ENCODE measurements around the gene CACNG5. TPM values are rescaled to one million over a fixed set of nuclear protein-coding genes. Genes with fewer than 3 reads are reported as not detected.

The CACNG5 gene
- total RNA-seq (2014; rRNA removed; shearing (Covaris generic)) = not detected in 2 replicates

GRCh38 chr17:66834919-66835454 is at the start of gene CACNG5:
TSS of gene CACNG5 (plus strand) at chr17:66835117. CDS start at chr17:66877333, 42,216 bp downstream.

Small RNA genes within 50 kb of the gene (small RNA-seq; reads per million reads assigned to genes)
- gene MIR634 = not detected
- gene RNA5SP446 = not detected

Other genes with a start within 250 kb of the CACNG5 start
- 0.05 TPM in 1 of 2 replicates, not detected in the other for gene CACNG4, start 129.6 kb downstream of the CACNG5 start, total RNA-seq (2014; rRNA removed; shearing (Covaris generic))
- not detected in 2 replicates for gene CACNG1, start 209.4 kb downstream of the CACNG5 start, total RNA-seq (2014; rRNA removed; shearing (Covaris generic))